Measurements from ENCODE around the gene TMPRSS3.

The TMPRSS3 gene

GRCh38 chr21:42346441-42346840 lies 49.4 kb downstream of the TMPRSS3 start:
- Histone ChIP-seq H3K4me1 (ENCODE audit: control insufficient read depth, insufficient read depth, low read length) (no peaks in the 10 kb centered on the region), H3K36me3 (ENCODE audit: control insufficient read depth, insufficient read depth, low read length) (no peaks in the 10 kb centered on the region), H3K9ac (ENCODE audit: low read length) (no peak overlapping the region), H3K27me3 (ENCODE audit: control insufficient read depth, insufficient read depth, low read length) (no peaks in the 10 kb centered on the region), H3K27ac (ENCODE audit: low read depth, low read length) (no peak overlapping the region), H3K4me3 (ENCODE audit: low read length) (no peak overlapping the region)

DNA sequence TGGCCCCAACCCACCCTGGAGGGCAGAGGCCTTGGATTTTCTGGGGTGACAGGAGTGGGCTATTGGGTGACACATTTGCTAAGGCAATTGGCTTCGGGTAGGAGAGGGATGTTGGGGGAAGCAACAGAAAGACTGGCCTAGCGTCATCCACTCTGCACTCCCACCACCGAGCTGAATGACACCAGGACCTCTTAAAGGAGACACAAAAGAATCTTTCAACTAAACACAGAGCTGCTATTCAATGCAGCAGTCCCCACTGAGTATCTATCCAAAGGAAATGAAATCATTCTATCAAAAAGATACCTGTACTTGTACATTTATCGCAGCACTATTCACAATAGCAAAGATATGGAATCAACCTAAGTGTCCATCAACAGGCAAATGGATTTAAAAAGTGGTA lies 51.2 kb downstream of the TMPRSS3 start:
- H3K27ac ChIP-seq (ENCODE audit: low read depth, low read length), result no peak overlapping the region
- H3K9ac ChIP-seq (ENCODE audit: low read length), result no peak overlapping the region
- H3K36me3 ChIP-seq (ENCODE audit: control insufficient read depth, insufficient read depth, low read length), result no peaks in the 10 kb centered on the region
- H3K4me1 ChIP-seq (ENCODE audit: control insufficient read depth, insufficient read depth, low read length), result no peaks in the 10 kb centered on the region
- H3K27me3 ChIP-seq (ENCODE audit: control insufficient read depth, insufficient read depth, low read length), result no peaks in the 10 kb centered on the region
- no peak overlapping the region for H3K4me3 ChIP-seq (ENCODE audit: low read length)

GRCh38 chr21:42343963-42344510 lies 51.8 kb downstream of the TMPRSS3 start:
- Histone ChIP-seq H3K4me3 (ENCODE audit: low read length) (no peak overlapping the region), H3K9ac (ENCODE audit: low read length) (no peak overlapping the region), H3K36me3 (ENCODE audit: control insufficient read depth, insufficient read depth, low read length) (no peaks in the 10 kb centered on the region), H3K4me1 (ENCODE audit: control insufficient read depth, insufficient read depth, low read length) (no peaks in the 10 kb centered on the region), H3K27me3 (ENCODE audit: control insufficient read depth, insufficient read depth, low read length) (no peaks in the 10 kb centered on the region), H3K27ac (ENCODE audit: low read depth, low read length) (no peak overlapping the region)

GRCh38 chr21:42343556-42343955 lies 52.3 kb downstream of the TMPRSS3 start:
- Histone ChIP-seq H3K27me3 (ENCODE audit: control insufficient read depth, insufficient read depth, low read length) (no peaks in the 10 kb centered on the region), H3K27ac (ENCODE audit: low read depth, low read length) (no peak overlapping the region), H3K9ac (ENCODE audit: low read length) (no peak overlapping the region), H3K4me3 (ENCODE audit: low read length) (no peak overlapping the region), H3K36me3 (ENCODE audit: control insufficient read depth, insufficient read depth, low read length) (no peaks in the 10 kb centered on the region), H3K4me1 (ENCODE audit: control insufficient read depth, insufficient read depth, low read length) (no peaks in the 10 kb centered on the region)

- H3K36me3 ChIP-seq (ENCODE audit: control insufficient read depth, insufficient read depth, low read length), result no peaks in the 10 kb centered on the region
- H3K27ac ChIP-seq (ENCODE audit: low read depth, low read length), result no peak overlapping the region
- H3K27me3 ChIP-seq (ENCODE audit: control insufficient read depth, insufficient read depth, low read length), result no peaks in the 10 kb centered on the region
- no peaks in the 10 kb centered on the region for H3K4me1 ChIP-seq (ENCODE audit: control insufficient read depth, insufficient read depth, low read length)
- H3K9ac ChIP-seq (ENCODE audit: low read length), result no peak overlapping the region
- no peak overlapping the region for H3K4me3 ChIP-seq (ENCODE audit: low read length)
Measured at GRCh38 chr21:42343101-42343500, 52.8 kb downstream of the TMPRSS3 start.

DNA sequence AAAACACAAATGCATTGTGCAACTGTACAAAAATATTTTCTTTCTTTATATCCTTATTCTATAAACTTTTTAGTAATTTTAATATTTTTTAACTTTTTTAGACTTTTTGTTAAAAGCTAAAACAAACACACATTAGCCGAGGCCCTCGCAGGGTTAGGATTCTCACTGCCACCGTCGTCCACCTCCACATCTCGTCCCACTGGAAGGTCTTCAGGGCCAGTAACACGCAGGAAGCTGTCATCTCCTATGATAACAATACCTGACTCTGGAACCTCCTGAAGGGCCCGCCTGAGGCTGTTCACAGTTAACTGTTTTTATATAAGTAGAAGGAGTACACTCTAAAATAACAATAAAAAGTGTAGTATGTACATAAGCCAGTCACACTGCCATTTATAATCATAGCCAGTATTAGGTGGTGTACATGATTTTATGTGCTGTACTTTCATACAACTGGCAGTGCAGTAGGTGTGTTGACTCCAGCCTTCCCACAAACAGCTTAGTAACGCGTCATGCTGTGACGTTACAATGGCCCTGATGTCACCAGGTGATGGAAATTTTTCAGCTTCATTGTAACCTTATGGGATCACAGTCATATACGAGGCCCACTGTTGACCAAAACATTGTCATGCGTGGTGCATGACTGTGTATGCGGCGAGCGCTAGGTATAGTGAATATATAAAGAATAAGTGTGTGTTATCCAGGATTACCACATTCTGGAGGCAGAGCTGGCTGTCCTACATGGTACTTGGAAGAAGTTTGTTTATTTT lies 53.9 kb downstream of the TMPRSS3 start:
- Histone ChIP-seq H3K27ac (ENCODE audit: low read depth, low read length) (no peak overlapping the region), H3K4me1 (ENCODE audit: control insufficient read depth, insufficient read depth, low read length) (no peaks in the 10 kb centered on the region), H3K4me3 (ENCODE audit: low read length) (no peak overlapping the region), H3K27me3 (ENCODE audit: control insufficient read depth, insufficient read depth, low read length) (no peaks in the 10 kb centered on the region), H3K9ac (ENCODE audit: low read length) (no peak overlapping the region), H3K36me3 (ENCODE audit: control insufficient read depth, insufficient read depth, low read length) (no peaks in the 10 kb centered on the region)

- Histone ChIP-seq H3K36me3 (ENCODE audit: control insufficient read depth, insufficient read depth, low read length) (no peaks in the 10 kb centered on the region), H3K27me3 (ENCODE audit: control insufficient read depth, insufficient read depth, low read length) (no peaks in the 10 kb centered on the region), H3K27ac (ENCODE audit: low read depth, low read length) (no peak overlapping the region)
Measured at GRCh38 chr21:42340187-42341050, 55.4 kb downstream of the TMPRSS3 start.

DNA sequence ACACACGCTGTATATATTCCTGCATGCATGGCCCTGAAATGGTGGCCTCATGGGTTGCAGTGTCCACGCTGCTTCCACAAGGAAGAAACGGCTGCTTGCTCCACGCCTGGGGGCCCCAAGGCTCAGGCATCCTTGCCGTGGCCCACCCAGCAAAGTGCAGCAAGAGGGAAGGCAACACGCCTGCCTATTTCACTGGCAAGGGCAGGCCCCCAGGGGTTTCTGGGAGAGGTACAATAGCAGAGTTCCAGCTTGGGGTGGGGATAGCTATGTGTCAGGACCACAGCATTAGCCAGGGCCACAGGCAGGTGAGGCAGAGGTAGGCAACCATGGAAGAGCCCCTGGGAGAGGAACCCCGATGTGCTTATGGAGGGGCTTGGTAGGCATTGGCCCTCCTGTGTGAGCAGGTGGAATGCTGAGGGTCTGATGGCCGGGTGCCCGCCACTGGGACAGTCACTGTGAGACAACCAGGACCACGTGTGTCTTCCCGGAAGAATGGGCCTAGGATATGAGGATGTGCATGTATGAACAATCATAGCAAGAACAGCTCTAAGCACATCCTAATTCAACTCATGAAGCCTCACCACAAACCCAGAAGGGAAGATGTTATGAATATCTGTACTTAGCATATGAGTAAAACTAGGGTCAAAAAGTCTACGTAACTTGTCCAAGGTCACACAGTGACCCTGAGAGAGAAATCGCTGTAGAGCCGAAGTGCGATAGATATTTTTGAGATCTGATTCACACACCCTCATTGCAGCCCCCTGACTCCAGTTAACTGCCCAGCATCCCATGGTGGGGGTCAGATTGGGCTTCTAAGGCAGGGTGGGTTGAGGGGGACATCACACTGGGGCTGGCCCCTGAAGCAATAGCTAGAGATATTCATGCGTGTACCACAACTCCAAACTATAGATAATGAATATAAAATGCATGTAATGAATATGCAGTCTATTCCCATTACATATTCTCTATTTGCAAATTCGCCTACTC lies 56.8 kb downstream of the TMPRSS3 start:
- Histone ChIP-seq H3K27me3 (ENCODE audit: control insufficient read depth, insufficient read depth, low read length) (no peaks in the 10 kb centered on the region), H3K9ac (ENCODE audit: low read length) (no peak overlapping the region), H3K4me3 (ENCODE audit: low read length) (no peak overlapping the region), H3K4me1 (ENCODE audit: control insufficient read depth, insufficient read depth, low read length) (no peaks in the 10 kb centered on the region), H3K27ac (ENCODE audit: low read depth, low read length) (no peak overlapping the region), H3K36me3 (ENCODE audit: control insufficient read depth, insufficient read depth, low read length) (no peaks in the 10 kb centered on the region)

More at GRCh38 chr21:42340187-42341050, 55.4 kb downstream of the TMPRSS3 start:
- Histone ChIP-seq H3K4me1 (ENCODE audit: control insufficient read depth, insufficient read depth, low read length) (no peaks in the 10 kb centered on the region), H3K9ac (ENCODE audit: low read length) (no peak overlapping the region), H3K4me3 (ENCODE audit: low read length) (no peak overlapping the region)

DNA sequence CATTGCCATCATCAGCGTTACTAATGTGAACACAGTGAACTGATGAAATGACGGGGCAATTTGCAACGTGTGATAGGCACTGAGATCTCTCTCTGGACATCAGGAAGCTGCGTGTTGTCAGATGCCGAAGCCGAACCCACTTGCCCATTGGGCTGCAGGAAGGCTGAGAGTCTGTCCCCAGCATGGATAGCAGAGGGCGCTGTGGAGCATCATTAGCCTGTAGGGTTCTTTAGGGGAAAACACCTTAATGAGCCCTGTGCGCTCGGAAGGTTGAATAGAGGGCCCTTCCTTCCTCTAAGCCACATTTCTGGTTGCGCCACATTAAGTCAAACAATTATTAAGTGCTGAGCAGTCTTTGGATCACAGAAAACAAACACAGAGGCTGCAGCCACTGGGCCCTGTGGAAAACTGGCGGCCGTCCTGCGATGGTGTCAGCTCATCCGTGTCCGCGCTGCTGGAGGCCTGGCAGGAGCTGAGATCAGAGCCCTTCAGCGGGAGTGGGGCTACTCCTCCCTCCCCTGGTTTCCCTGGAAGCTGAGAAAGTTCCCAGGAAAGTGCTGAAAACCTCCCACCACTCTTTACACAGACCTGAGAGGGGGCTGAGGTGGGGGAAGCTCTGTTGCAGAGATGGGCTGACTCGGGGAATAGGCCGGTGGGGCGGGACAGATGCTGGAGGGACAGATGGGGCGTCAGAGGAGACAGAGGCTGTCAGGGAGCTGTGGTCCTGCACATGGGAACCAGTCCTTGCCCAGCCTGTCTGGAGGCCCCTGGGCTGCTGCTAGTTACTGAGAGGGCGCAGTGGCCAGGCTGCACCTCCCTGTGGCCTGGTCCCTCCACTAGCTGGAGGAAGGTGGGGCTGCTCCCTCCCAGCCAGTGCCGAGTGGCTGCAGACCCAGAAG lies 57.8 kb downstream of the TMPRSS3 start:
- no peaks in the 10 kb centered on the region for H3K36me3 ChIP-seq (ENCODE audit: control insufficient read depth, insufficient read depth, low read length)
- no peaks in the 10 kb centered on the region for H3K27me3 ChIP-seq (ENCODE audit: control insufficient read depth, insufficient read depth, low read length)
- H3K4me3 ChIP-seq (ENCODE audit: low read length), result no peak overlapping the region
- no peaks in the 10 kb centered on the region for H3K4me1 ChIP-seq (ENCODE audit: control insufficient read depth, insufficient read depth, low read length)
- no peak overlapping the region for H3K9ac ChIP-seq (ENCODE audit: low read length)
- H3K27ac ChIP-seq (ENCODE audit: low read depth, low read length), result no peak overlapping the region

DNA sequence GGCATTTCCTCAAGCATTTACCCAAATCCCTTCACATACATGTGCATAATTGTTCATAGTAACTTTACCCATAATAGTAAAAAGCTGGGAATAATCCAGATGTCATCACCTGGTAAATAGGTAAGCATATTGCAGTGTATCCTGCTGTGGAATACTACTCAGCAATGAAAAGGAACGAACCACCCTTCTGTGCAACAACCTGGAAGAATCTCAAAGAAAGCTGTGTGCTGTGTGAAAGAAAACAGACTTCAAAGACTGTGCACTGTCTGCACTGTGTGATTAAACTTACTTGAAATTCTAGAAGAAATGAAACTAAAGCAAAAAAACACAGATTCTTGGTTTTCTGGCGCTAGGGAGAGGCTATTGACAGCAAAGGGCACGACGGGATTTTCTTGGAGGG lies 58.6 kb downstream of the TMPRSS3 start:
- no peak overlapping the region for H3K27ac ChIP-seq (ENCODE audit: low read depth, low read length)
- no peaks in the 10 kb centered on the region for H3K4me1 ChIP-seq (ENCODE audit: control insufficient read depth, insufficient read depth, low read length)
- H3K4me3 ChIP-seq (ENCODE audit: low read length), result no peak overlapping the region
- no peaks in the 10 kb centered on the region for H3K27me3 ChIP-seq (ENCODE audit: control insufficient read depth, insufficient read depth, low read length)
- H3K9ac ChIP-seq (ENCODE audit: low read length), result no peak overlapping the region
- no peaks in the 10 kb centered on the region for H3K36me3 ChIP-seq (ENCODE audit: control insufficient read depth, insufficient read depth, low read length)

GRCh38 chr21:42336054-42336453 lies 59.8 kb downstream of the TMPRSS3 start:
- H3K4me1 ChIP-seq (ENCODE audit: control insufficient read depth, insufficient read depth, low read length), result no peaks in the 10 kb centered on the region
- no peak overlapping the region for H3K9ac ChIP-seq (ENCODE audit: low read length)
- no peaks in the 10 kb centered on the region for H3K27me3 ChIP-seq (ENCODE audit: control insufficient read depth, insufficient read depth, low read length)
- H3K36me3 ChIP-seq (ENCODE audit: control insufficient read depth, insufficient read depth, low read length), result no peaks in the 10 kb centered on the region
- H3K27ac ChIP-seq (ENCODE audit: low read depth, low read length), result no peak overlapping the region
- H3K4me3 ChIP-seq (ENCODE audit: low read length), result no peak overlapping the region
